ENCODE data around the gene DNAJB2.

The DNAJB2 gene

GRCh38 chr2:219296631-219297391 lies 17.6 kb downstream of the DNAJB2 start:
- no peak for TF ChIP-seq CTCF (IDR thresholded peaks at IDR 0.05)
- TF ChIP-seq ZFX (IDR thresholded peaks at IDR 0.05; ENCODE audit: borderline replicate concordance): no peak
- no peak overlapping the region for H3K27ac ChIP-seq

GRCh38 chr2:219297766-219298456 lies 18.7 kb downstream of the DNAJB2 start:
- TF ChIP-seq ZFX (IDR thresholded peaks at IDR 0.05; ENCODE audit: borderline replicate concordance) (no peak), CTCF (IDR thresholded peaks at IDR 0.05) (no peak)
- no peak overlapping the region for H3K27ac ChIP-seq

- no peak overlapping the region for H3K27ac ChIP-seq
- TF ChIP-seq CTCF (IDR thresholded peaks at IDR 0.05): peak; percentile 98
- TF ChIP-seq ZFX (IDR thresholded peaks at IDR 0.05; ENCODE audit: borderline replicate concordance): no peak
Observed at GRCh38 chr2:219298759-219299371, 19.7 kb downstream of the DNAJB2 start.

GRCh38 chr2:219299372-219299760 lies 20.2 kb downstream of the DNAJB2 start:
- no peak for TF ChIP-seq CTCF (IDR thresholded peaks at IDR 0.05)
- no peak for TF ChIP-seq ZFX (IDR thresholded peaks at IDR 0.05; ENCODE audit: borderline replicate concordance)
- H3K27ac ChIP-seq: no peak overlapping the region

- H3K27ac ChIP-seq: no peak overlapping the region
- TF ChIP-seq ZFX (IDR thresholded peaks at IDR 0.05; ENCODE audit: borderline replicate concordance) (no peak), CTCF (IDR thresholded peaks at IDR 0.05) (no peak)
Observed at GRCh38 chr2:219300022-219300421, 20.9 kb downstream of the DNAJB2 start.

- TF ChIP-seq ZFX (IDR thresholded peaks at IDR 0.05; ENCODE audit: borderline replicate concordance) (no peak), CTCF (IDR thresholded peaks at IDR 0.05) (no peak)
Observed at GRCh38 chr2:219302412-219302968, 23.3 kb downstream of the DNAJB2 start.

More at GRCh38 chr2:219302412-219302968, 23.3 kb downstream of the DNAJB2 start:
- H3K27ac ChIP-seq: no peak overlapping the region
